Measurements from ENCODE around the gene GPC5. TPM values are rescaled to one million over a fixed set of nuclear protein-coding genes. Genes with fewer than 3 reads are reported as not detected.

GPC5 gene
- total RNA-seq, 1 experiment from 2014 or later: 0.21 TPM

DNA sequence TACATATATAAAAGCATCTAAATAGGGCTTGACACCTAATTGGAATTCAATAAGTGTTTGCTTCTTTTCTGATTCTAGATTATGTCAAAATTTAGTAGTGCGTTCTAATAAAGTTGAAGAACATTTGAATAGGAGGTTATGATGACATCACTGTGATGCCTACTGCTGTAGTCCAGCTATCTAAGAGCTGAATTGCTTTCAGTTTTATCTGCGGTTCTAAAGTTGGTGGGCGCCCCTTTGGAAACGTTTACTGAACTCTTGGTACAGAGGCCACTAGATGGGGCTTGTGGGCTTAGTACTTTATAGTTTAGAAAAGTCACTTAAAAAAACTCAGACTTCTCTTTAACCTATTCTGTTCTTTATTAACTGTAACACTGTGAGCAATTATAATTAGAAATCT, 776.9 kb downstream of the GPC5 start:
- POLR2A ChIA-PET (ENCODE audit: low non-redundant PET): no interaction called here
- intact Hi-C loops (cut with micrococcal nuclease; ENCODE audit: unreplicated experiment): no loop called here
- Histone ChIP-seq H3K4me1 (ENCODE audit: insufficient read depth, low read length, poor library complexity, severe bottlenecking) (no peaks in the 10 kb centered on the region), H3K27me3 (replicated peaks; ENCODE audit: insufficient read depth, low read depth, low read length, poor library complexity) (no peaks in the 10 kb centered on the region), H3K4me3 (ENCODE audit: low read depth, low read length, poor library complexity, severe bottlenecking) (no peak overlapping the region), H3K9me3 (ENCODE audit: low read depth, low read length, poor library complexity, severe bottlenecking) (no peaks in the 10 kb centered on the region), H3K27ac (ENCODE audit: low read depth, low read length, poor library complexity, severe bottlenecking) (no peak overlapping the region), H3K36me3 (ENCODE audit: insufficient read depth, low read length, poor library complexity, severe bottlenecking) (no peaks in the 10 kb centered on the region)
- BruUV-seq (replicated peaks): no TSS peak
- DNase-seq (ENCODE audit: low spot score): peak; percentile 63
- TF ChIP-seq EZH2 (IDR thresholded peaks at IDR 0.05; ENCODE audit: borderline replicate concordance, low read depth, low read length, poor library complexity, severe bottlenecking): no peak
- TF ChIP-seq, protein P1, sequence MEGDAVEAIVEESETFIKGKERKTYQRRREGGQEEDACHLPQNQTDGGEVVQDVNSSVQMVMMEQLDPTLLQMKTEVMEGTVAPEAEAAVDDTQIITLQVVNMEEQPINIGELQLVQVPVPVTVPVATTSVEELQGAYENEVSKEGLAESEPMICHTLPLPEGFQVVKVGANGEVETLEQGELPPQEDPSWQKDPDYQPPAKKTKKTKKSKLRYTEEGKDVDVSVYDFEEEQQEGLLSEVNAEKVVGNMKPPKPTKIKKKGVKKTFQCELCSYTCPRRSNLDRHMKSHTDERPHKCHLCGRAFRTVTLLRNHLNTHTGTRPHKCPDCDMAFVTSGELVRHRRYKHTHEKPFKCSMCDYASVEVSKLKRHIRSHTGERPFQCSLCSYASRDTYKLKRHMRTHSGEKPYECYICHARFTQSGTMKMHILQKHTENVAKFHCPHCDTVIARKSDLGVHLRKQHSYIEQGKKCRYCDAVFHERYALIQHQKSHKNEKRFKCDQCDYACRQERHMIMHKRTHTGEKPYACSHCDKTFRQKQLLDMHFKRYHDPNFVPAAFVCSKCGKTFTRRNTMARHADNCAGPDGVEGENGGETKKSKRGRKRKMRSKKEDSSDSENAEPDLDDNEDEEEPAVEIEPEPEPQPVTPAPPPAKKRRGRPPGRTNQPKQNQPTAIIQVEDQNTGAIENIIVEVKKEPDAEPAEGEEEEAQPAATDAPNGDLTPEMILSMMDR (conservative IDR thresholded peaks at IDR 0.05; ENCODE audit: low read depth, low read length): peak; percentile 61
- CTCF ChIA-PET: interaction anchor here (0.7 kb wide), 1 partner anchor 98 kb away, joined by 3 read pairs; no protein-coding TSS in a partner anchor

DNA sequence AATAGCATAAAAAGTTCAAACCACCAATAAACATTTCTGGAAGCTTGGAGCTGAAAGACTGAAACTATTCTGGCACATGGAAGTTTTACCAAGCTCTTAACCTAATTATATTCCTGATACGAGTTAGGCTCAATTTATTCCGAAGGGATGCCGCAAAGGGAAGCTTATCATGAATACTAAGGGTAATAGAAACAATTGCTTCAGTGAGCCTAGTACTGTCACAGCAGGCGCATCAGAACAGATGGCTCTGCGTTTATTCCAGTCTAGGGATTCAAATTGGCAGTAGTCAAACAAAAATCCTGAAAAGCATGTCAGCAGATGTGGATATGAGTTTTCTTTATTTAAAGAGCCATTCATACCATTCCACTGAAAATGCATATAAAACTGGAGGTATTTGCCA, 779.5 kb downstream of the GPC5 start:
- TF ChIP-seq, protein P1 (conservative IDR thresholded peaks at IDR 0.05; ENCODE audit: low read depth, low read length): no peak
- no peak for TF ChIP-seq EZH2 (IDR thresholded peaks at IDR 0.05; ENCODE audit: borderline replicate concordance, low read depth, low read length, poor library complexity, severe bottlenecking)
- POLR2A ChIA-PET (ENCODE audit: low non-redundant PET): no interaction called here

GRCh38 chr13:92179223-92179622, 780.8 kb downstream of the GPC5 start:
- H3K4me1 ChIP-seq (ENCODE audit: insufficient read depth, low read length, poor library complexity, severe bottlenecking): no peaks in the 10 kb centered on the region
- H3K4me3 ChIP-seq (ENCODE audit: low read depth, low read length, poor library complexity, severe bottlenecking): no peak overlapping the region
- POLR2A ChIA-PET (ENCODE audit: low non-redundant PET): no interaction called here
- TF ChIP-seq, protein P1 (conservative IDR thresholded peaks at IDR 0.05; ENCODE audit: low read depth, low read length): no peak
- no peak for TF ChIP-seq EZH2 (IDR thresholded peaks at IDR 0.05; ENCODE audit: borderline replicate concordance, low read depth, low read length, poor library complexity, severe bottlenecking)
- no peaks in the 10 kb centered on the region for H3K36me3 ChIP-seq (ENCODE audit: insufficient read depth, low read length, poor library complexity, severe bottlenecking)
- intact Hi-C loops (cut with micrococcal nuclease; ENCODE audit: unreplicated experiment): no loop called here
- no peak overlapping the region for H3K27ac ChIP-seq (ENCODE audit: low read depth, low read length, poor library complexity, severe bottlenecking)
- H3K9me3 ChIP-seq (ENCODE audit: low read depth, low read length, poor library complexity, severe bottlenecking): no peaks in the 10 kb centered on the region
- no peaks in the 10 kb centered on the region for H3K27me3 ChIP-seq (replicated peaks; ENCODE audit: insufficient read depth, low read depth, low read length, poor library complexity)
- no TSS peak for BruUV-seq (replicated peaks)
- no peak for DNase-seq (ENCODE audit: low spot score)
- CTCF ChIA-PET: no interaction called here

More for the DNA sequence above, 779.5 kb downstream of the GPC5 start:
- Histone ChIP-seq H3K4me1 (ENCODE audit: insufficient read depth, low read length, poor library complexity, severe bottlenecking) (no peaks in the 10 kb centered on the region), H3K4me3 (ENCODE audit: low read depth, low read length, poor library complexity, severe bottlenecking) (no peak overlapping the region), H3K9me3 (ENCODE audit: low read depth, low read length, poor library complexity, severe bottlenecking) (no peaks in the 10 kb centered on the region), H3K27me3 (replicated peaks; ENCODE audit: insufficient read depth, low read depth, low read length, poor library complexity) (no peaks in the 10 kb centered on the region), H3K27ac (ENCODE audit: low read depth, low read length, poor library complexity, severe bottlenecking) (no peak overlapping the region), H3K36me3 (ENCODE audit: insufficient read depth, low read length, poor library complexity, severe bottlenecking) (no peaks in the 10 kb centered on the region)
- intact Hi-C loops (cut with micrococcal nuclease; ENCODE audit: unreplicated experiment): no loop called here
- DNase-seq (ENCODE audit: low spot score): no peak
- BruUV-seq (replicated peaks): no TSS peak
- CTCF ChIA-PET: no interaction called here

Data from A673 (cell line).